Heart left ventricle (tissue), 13 donors: ENCODE measurements around the gene TUSC2.

ENCODE experiments used
- POLR2A ChIP-seq, 2 donors: fragments of 450-650 bp; IDR thresholded peaks; one replicate each; pipeline ENCODE4 v1.6.1; 2017; ENCODE audit warnings: antibody characterized with exemption in 2 of 2, mild to moderate bottlenecking in 2 of 2, moderate library complexity in 2 of 2
- TF ChIP-seq, protein P1 (sequence below), 12 donors: fragments of 200-600 bp; sonication (generic) in 4 of 12; IDR thresholded peaks; one replicate each; pipeline versions ENCODE4 v1.5.0 to v1.8.0; 2018 to 2022; ENCODE audit warnings: antibody characterized with exemption in 12 of 12, mild to moderate bottlenecking in 5 of 12
- donor health status: ischemic (EF 13 %, LVEDD 7.1; RV severe dilation, severe dysfunction).
- donor health status: DM: no; HTN: yes; CAD: no.
- donor health status: DM: no; HTN: no; CAD: no.
- donor health status: ischemic (EF 25% LVEDD 6.9; RV normal size, moderate dysfunction).
- donor health status: ischemic (EF 25% LVEDD 5.7; RV mildly dilated, moderate dysfunction).
- donor health status: ischemic (EF 35%, LVEDD 5.7; RV mildly dilated, moderate dysfunction).
- donor health status: nonischemic (EF 11% LVEDD 7.7; RV severe dilation, severe dysfunction).
- donor health status: DM: yes; HTN: yes; CAD: no.
- donor health status: PGD.
- donor health status: ischemic (EF 29% LVEDD 5.4; RV normal size, mild dysfunction).
- donor health status: nonischemic (EF 23%, LVEDD 6.1; RV moderate dilation, normal function).

- TF ChIP-seq, protein P1, sequence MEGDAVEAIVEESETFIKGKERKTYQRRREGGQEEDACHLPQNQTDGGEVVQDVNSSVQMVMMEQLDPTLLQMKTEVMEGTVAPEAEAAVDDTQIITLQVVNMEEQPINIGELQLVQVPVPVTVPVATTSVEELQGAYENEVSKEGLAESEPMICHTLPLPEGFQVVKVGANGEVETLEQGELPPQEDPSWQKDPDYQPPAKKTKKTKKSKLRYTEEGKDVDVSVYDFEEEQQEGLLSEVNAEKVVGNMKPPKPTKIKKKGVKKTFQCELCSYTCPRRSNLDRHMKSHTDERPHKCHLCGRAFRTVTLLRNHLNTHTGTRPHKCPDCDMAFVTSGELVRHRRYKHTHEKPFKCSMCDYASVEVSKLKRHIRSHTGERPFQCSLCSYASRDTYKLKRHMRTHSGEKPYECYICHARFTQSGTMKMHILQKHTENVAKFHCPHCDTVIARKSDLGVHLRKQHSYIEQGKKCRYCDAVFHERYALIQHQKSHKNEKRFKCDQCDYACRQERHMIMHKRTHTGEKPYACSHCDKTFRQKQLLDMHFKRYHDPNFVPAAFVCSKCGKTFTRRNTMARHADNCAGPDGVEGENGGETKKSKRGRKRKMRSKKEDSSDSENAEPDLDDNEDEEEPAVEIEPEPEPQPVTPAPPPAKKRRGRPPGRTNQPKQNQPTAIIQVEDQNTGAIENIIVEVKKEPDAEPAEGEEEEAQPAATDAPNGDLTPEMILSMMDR (IDR thresholded peaks at IDR 0.05): no peak
- TF ChIP-seq POLR2A (IDR thresholded peaks at IDR 0.05): no peak
Observed at GRCh38 chr3:50318163-50318562, 9.9 kb downstream of the TUSC2 start.
